Endothelial cell (in vitro differentiated cells): Measurements from ENCODE around the gene EN2. TPM values are rescaled to one million over a fixed set of nuclear protein-coding genes. Genes with fewer than 3 reads are reported as not detected.

ENCODE experiments used
- DNase-seq: peaks from one replicate; pipeline ENCODE4 v3.0.0; 2021; ENCODE audit warnings: low spot score
- H3K27ac Mint-ChIP-seq: one replicate; pipeline ENCODE4 v1.8.0; 2021; ENCODE audit warnings: mixed read lengths, inconsistent platforms; ENCODE audit not compliant: unreplicated experiment
- H3K27me3 Mint-ChIP-seq: one replicate; pipeline ENCODE4 v1.8.0; 2021; ENCODE audit warnings: mild to moderate bottlenecking, moderate library complexity, mixed read lengths, inconsistent platforms; ENCODE audit not compliant: unreplicated experiment
- H3K36me3 Mint-ChIP-seq: one replicate; pipeline ENCODE4 v1.8.0; 2021; ENCODE audit warnings: mild to moderate bottlenecking, low read depth, mixed read lengths, inconsistent platforms; ENCODE audit not compliant: unreplicated experiment
- H3K4me1 Mint-ChIP-seq: one replicate; pipeline ENCODE4 v1.8.0; 2021; ENCODE audit warnings: mild to moderate bottlenecking, mixed read lengths, inconsistent platforms; ENCODE audit not compliant: unreplicated experiment
- H3K4me3 Mint-ChIP-seq: one replicate; pipeline ENCODE4 v1.8.0; 2021; ENCODE audit warnings: mild to moderate bottlenecking, mixed read lengths, inconsistent platforms; ENCODE audit not compliant: unreplicated experiment
- H3K9me3 Mint-ChIP-seq: one replicate; pipeline ENCODE4 v1.8.0; 2021; ENCODE audit warnings: mixed read lengths, inconsistent platforms; ENCODE audit not compliant: unreplicated experiment
- CTCF ChIP-seq: fragments of 200-600 bp; sonication (generic); IDR thresholded peaks from one replicate; pipeline ENCODE4 v1.5.0; 2021; ENCODE audit warnings: antibody characterized with exemption; ENCODE audit not compliant: unreplicated experiment
- total RNA-seq: library from RNA; stranded (reverse); fragmentation: NEBNext Ultra II Directional; extraction: Animal tissue kit (Norgen Biotek cat#: 25700); gene quantifications from one replicate; pipeline ENCODE4 v1.2.1, GENCODE V29; 2021; ENCODE audit not compliant: unreplicated experiment

EN2 gene
- total RNA-seq, 1 donor from 2014 or later: 2.1 TPM

GRCh38 chr7:155411718-155412415 is 46.1 kb upstream of the EN2 start:
- no peak overlapping the region for H3K4me3 Mint-ChIP-seq
- DNase-seq: no peak
- H3K4me1 Mint-ChIP-seq: no peaks in the 10 kb centered on the region
- peaks cover 14% of the 10 kb centered on the region for H3K27me3 Mint-ChIP-seq
- H3K9me3 Mint-ChIP-seq: no peaks in the 10 kb centered on the region
- TF ChIP-seq CTCF: no peak
- H3K27ac Mint-ChIP-seq: no peak overlapping the region
- no peaks in the 10 kb centered on the region for H3K36me3 Mint-ChIP-seq

DNA sequence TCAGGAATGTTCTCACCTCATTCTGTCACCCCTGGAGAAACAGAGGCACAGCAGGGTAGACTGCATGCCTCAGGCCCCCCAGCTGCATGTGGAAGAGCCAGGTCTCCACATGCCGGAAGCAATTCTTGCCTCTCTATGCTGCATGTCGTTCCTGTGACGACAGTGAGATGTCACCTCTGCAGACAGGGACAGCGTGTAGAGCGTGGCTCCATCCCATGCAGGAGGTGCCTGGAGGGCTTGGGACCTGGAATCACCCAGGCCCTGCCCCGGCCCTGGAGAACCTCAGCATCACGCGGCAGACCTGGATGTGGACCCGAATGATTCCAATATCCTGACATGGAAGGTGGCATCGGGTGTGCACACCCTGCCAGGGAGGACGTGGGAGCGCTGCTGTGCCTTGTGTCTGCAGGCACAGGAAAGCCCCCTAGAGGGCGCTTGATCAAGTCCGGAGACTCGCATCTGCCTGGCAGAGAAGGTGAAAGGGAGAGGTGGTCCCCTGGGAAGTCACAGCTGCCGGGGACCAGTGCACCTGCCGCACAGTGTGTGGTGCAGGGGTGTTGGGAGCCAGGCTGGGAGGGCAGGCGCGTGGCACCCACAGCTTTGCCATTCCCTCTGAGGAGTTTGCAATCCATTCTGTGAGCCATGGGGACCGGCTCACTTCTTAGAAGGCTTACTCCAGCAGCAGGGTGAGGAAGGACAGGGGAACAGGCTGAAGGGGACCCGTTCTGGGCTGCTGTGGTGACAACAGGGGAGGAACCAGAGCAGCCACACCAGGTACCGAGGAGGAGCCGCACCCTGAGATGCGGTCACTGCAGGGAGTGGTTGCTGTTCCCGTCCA is 45.3 kb upstream of the EN2 start:
- Mint-ChIP-seq H3K4me3 (no peak overlapping the region), H3K36me3 (no peaks in the 10 kb centered on the region), H3K9me3 (no peaks in the 10 kb centered on the region), H3K4me1 (no peaks in the 10 kb centered on the region), H3K27me3 (peaks cover 14% of the 10 kb centered on the region), H3K27ac (no peak overlapping the region)
- DNase-seq: peak; percentile 83
- peak; percentile 72 for TF ChIP-seq CTCF

GRCh38 chr7:155414547-155415492 is 43.1 kb upstream of the EN2 start:
- Mint-ChIP-seq H3K4me1 (no peaks in the 10 kb centered on the region), H3K27ac (no peak overlapping the region), H3K27me3 (peaks cover 14% of the 10 kb centered on the region), H3K36me3 (no peaks in the 10 kb centered on the region), H3K4me3 (no peak overlapping the region), H3K9me3 (no peaks in the 10 kb centered on the region)
- no peak for DNase-seq
- no peak for TF ChIP-seq CTCF

DNA sequence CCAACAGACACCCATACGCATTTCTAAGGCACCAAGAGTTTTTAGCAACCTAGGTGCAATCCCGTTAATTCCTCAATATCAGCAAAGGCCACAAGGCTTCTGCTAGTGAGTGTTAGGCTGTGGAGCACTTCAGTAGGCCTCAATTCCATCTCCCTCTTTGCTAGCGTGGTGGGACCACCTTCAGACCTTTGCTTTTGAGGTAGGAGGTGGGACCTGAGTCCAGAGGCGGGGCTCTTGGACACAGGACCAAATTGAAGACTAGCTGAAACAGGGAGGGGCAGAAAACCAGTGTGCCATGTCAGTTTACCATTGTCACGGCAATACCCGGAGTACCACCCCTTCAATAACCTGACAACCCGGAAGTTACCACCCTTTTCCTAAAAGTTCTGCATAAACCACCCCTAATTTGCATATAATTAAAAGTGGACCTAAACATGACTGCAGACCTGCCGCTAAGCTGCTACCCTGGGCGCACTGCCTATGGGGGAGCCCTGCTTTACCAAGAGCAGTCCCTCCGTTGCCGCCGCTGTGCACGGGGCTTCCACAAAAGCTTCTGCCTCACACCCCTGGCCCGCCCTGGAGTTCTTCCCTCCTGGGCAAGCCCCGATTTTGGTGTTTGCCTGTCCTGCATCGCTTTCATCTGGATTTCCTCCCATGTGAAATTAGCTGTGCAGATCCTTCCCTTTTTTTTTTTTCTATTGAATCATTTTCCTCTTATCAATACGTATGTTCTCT is 41.1 kb upstream of the EN2 start:
- Mint-ChIP-seq H3K27me3 (peaks cover 10% of the 10 kb centered on the region), H3K27ac (no peak overlapping the region), H3K4me3 (no peak overlapping the region), H3K36me3 (peaks cover 4% of the 10 kb centered on the region), H3K4me1 (no peaks in the 10 kb centered on the region), H3K9me3 (no peaks in the 10 kb centered on the region)
- no peak for DNase-seq
- no peak for TF ChIP-seq CTCF
